ENCODE measurements around the gene YIPF6. TPM values are rescaled to one million over a fixed set of nuclear protein-coding genes. Genes with fewer than 3 reads are reported as not detected.

YIPF6 gene
- total and polyA plus RNA-seq, 2 of the 13 experiments (the other 11 are each of a cell fraction or from before 2014, with no cell fraction given), result 37.8 to 43.6 TPM

- TF ChIP-seq ATF3 (CRISPR knock-in tag; IDR thresholded peaks at IDR 0.05), result peak; percentile 33; the same call in 1 of the 2 replicates
- no peak for TF ChIP-seq ATM (IDR thresholded peaks at IDR 0.05; ENCODE audit: borderline replicate concordance)
- peak; percentile 85 for TF ChIP-seq ZNF772 (CRISPR knock-in tag; IDR thresholded peaks at IDR 0.05)
- TF ChIP-seq RAD21 (CRISPR knock-in tag; IDR thresholded peaks at IDR 0.05), result no peak
- no peak for TF ChIP-seq ZNF616 (CRISPR knock-in tag; IDR thresholded peaks at IDR 0.05; ENCODE audit: low read depth)
- no peak for TF ChIP-seq ZMAT3 (CRISPR knock-in tag; conservative IDR thresholded peaks at IDR 0.05)
- no peak for TF ChIP-seq ZBTB10 (CRISPR knock-in tag; IDR thresholded peaks at IDR 0.05; ENCODE audit: borderline replicate concordance)
- TF ChIP-seq ZSCAN25 (CRISPR knock-in tag; IDR thresholded peaks at IDR 0.05), result 0 out of 2 replicates have a peak, but pooled peaks have one; percentile 6
- no peak for TF ChIP-seq ZNF781 (CRISPR knock-in tag; IDR thresholded peaks at IDR 0.05; ENCODE audit: borderline replicate concordance, not compliant biosample characterization)
- 0 out of 2 replicates have a peak, but pooled peaks have one; percentile 48 for TF ChIP-seq ZNF746 (CRISPR knock-in tag; IDR thresholded peaks at IDR 0.05)
- TF ChIP-seq ZNF329 (CRISPR knock-in tag; IDR thresholded peaks at IDR 0.05; ENCODE audit: low read depth), result no peak
- TF ChIP-seq SP4 (CRISPR knock-in tag; IDR thresholded peaks at IDR 0.05), result peak; percentile 40; the same call in 1 of the 2 replicates
- peak; percentile 78; the same call in 1 of the 2 replicates for TF ChIP-seq ZFP91 (CRISPR knock-in tag; IDR thresholded peaks at IDR 0.05; ENCODE audit: borderline replicate concordance)
- no peak for TF ChIP-seq GFI1 (CRISPR knock-in tag; IDR thresholded peaks at IDR 0.05; ENCODE audit: borderline replicate concordance)
- TF ChIP-seq HHEX (CRISPR knock-in tag; IDR thresholded peaks at IDR 0.05), result no peak
- TF ChIP-seq GMEB1 (CRISPR knock-in tag; IDR thresholded peaks at IDR 0.05; ENCODE audit: borderline replicate concordance), result peak; percentile 95
- peak; percentile 44; the same call in 1 of the 2 replicates for TF ChIP-seq ATF2 (CRISPR knock-in tag; IDR thresholded peaks at IDR 0.05)
- no peak for TF ChIP-seq THRA (CRISPR knock-in tag; IDR thresholded peaks at IDR 0.05; ENCODE audit: borderline replicate concordance)
- 0 out of 2 replicates have a peak, but pooled peaks have one; percentile 30 for TF ChIP-seq CHD2 (IDR thresholded peaks at IDR 0.05; ENCODE audit: low read depth, low read length)
These were observed at the start of gene YIPF6 (continued) for GRCh38 chrX:68498508-68499379.

All from HepG2 (cell line).